ENCODE results near the gene CLEC16A. TPM values are rescaled to one million over a fixed set of nuclear protein-coding genes. Genes with fewer than 3 reads are reported as not detected.

The CLEC16A gene
- polyA plus RNA-seq, 2 donors: 9.0 to 12.5 TPM

DNA sequence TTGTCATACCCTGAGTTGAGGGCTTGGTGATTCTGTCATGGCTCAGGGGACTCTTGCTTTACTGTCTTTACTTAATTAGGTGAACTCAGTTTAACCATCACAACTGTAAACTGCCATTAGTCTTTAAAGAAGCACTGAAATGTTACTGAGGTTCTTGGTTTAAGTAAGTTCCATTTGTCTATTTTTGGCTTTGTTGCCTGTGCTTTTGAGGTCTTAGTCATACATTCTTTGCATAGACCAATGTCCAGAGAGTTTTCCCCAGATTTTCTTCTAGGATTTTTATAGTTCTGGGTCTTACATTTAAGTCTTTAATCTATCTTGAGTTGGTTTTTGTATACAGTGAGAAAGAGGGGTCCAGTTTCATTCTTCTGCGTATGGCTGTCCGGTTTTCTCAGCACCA, 174.1 kb downstream of the CLEC16A start:
- peaks cover 0 to 4% of the 10 kb centered on the region in 2 donors for H3K4me1 ChIP-seq (ENCODE audit: control insufficient read depth in 2 of 2, insufficient read depth in 2 of 2, low read length in 1 of 2)
- peaks cover 0 to 7% of the 10 kb centered on the region in 2 donors for H3K36me3 ChIP-seq (ENCODE audit: control insufficient read depth in 2 of 2, insufficient read depth in 2 of 2, low read length in 1 of 2)
- H3K4me3 ChIP-seq (ENCODE audit: low read depth in 1 of 2, low read length in 2 of 2): no peak overlapping the region
- H3K27me3 ChIP-seq (ENCODE audit: control insufficient read depth in 1 of 2, insufficient read depth in 2 of 2, low read length in 2 of 2): no peaks in the 10 kb centered on the region
- H3K9me3 ChIP-seq (ENCODE audit: control insufficient read depth in 2 of 2, insufficient read depth in 1 of 2, low read depth in 1 of 2, low read length in 1 of 2): no peaks in the 10 kb centered on the region
- H3K27ac ChIP-seq (ENCODE audit: low read depth in 2 of 2, low read length in 1 of 2): no peak overlapping the region
- WGBS, 2 donors: 54 to 73% methylated on average over 2 of the region's 2 CpGs

DNA sequence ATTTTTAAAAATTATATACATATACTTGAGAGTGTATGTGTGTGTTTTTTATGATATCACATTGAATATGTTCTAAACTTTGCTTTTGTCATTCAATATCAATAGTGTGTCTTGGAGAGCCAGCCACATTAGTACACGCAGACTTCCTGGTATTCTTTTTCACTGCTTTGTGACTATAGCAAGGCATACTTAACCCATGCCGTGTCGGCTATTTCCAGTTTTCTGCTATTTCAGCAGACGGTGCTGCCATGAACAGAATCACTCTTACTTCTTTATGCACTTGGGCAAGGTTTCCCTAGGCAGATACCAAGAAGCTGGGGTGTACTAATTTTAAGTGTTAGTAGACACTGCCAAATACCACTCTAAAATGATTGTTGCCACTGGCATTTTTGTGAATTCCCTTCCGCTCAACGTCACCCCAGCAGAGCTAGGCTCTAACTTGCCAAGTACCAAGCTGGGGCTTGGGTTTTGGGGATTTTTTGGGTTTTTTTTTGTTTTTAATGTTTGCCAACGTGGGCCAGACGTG, 176.8 kb downstream of the CLEC16A start:
- Histone ChIP-seq H3K36me3 (ENCODE audit: control insufficient read depth in 2 of 2, insufficient read depth in 2 of 2, low read length in 1 of 2) (peaks cover 0 to 27% of the 10 kb centered on the region in 2 donors), H3K27ac (ENCODE audit: low read depth in 2 of 2, low read length in 1 of 2) (no peak overlapping the region), H3K27me3 (ENCODE audit: control insufficient read depth in 1 of 2, insufficient read depth in 2 of 2, low read length in 2 of 2) (no peaks in the 10 kb centered on the region), H3K9me3 (ENCODE audit: control insufficient read depth in 2 of 2, insufficient read depth in 1 of 2, low read depth in 1 of 2, low read length in 1 of 2) (no peaks in the 10 kb centered on the region), H3K4me1 (ENCODE audit: control insufficient read depth in 2 of 2, insufficient read depth in 2 of 2, low read length in 1 of 2) (no peaks in the 10 kb centered on the region), H3K4me3 (ENCODE audit: low read depth in 1 of 2, low read length in 2 of 2) (no peak overlapping the region)
- 79 to 82% methylated on average over 8 of the region's 8 CpGs for WGBS, 2 donors

DNA sequence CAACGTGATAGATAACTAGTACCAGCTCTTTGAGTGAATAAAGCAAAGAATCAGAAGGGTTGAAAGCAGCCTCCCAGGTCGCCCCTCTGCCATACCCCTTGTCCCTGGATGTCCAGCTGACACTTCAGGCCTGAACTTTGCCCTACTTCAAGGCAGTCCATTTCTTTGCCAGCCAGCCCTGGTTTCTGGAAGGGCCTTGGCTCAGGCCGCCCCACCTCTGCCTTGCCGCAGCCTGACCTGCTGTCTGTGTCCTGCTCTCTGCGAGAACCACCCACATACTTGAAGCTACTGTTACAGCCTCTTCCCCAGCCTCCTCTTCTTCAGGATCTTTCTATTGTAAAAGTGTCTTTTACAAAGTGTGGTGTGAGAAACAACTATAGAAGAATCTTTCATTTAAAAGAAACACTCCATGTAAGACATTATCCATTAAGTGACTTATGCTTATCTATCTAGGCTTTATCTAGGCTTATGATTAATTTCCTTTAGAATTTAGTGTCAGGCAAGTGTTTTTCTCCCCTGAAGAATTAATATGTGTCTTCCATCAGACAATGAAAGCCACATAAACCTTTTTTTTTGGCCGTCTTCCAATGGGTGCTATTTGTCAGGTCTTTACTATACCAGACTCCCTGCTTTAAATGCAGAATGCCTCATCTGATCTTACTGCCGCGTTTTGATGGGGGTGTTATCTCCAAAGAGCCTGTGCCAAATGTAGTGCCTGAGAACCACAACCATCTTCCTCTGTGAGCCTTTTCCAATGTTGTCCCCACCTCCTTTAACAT, 177.7 kb downstream of the CLEC16A start:
- H3K9me3 ChIP-seq (ENCODE audit: control insufficient read depth in 2 of 2, insufficient read depth in 1 of 2, low read depth in 1 of 2, low read length in 1 of 2): no peaks in the 10 kb centered on the region
- H3K36me3 ChIP-seq (ENCODE audit: control insufficient read depth in 2 of 2, insufficient read depth in 2 of 2, low read length in 1 of 2): peaks cover 0 to 27% of the 10 kb centered on the region in 2 donors
- H3K4me3 ChIP-seq (ENCODE audit: low read depth in 1 of 2, low read length in 2 of 2): no peak overlapping the region
- no peaks in the 10 kb centered on the region for H3K27me3 ChIP-seq (ENCODE audit: control insufficient read depth in 1 of 2, insufficient read depth in 2 of 2, low read length in 2 of 2)
- WGBS, 2 donors: 81 to 83% methylated on average over 7 to 8 of the region's 8 CpGs
- H3K4me1 ChIP-seq (ENCODE audit: control insufficient read depth in 2 of 2, insufficient read depth in 2 of 2, low read length in 1 of 2): no peaks in the 10 kb centered on the region
- no peak overlapping the region for H3K27ac ChIP-seq (ENCODE audit: low read depth in 2 of 2, low read length in 1 of 2)

DNA sequence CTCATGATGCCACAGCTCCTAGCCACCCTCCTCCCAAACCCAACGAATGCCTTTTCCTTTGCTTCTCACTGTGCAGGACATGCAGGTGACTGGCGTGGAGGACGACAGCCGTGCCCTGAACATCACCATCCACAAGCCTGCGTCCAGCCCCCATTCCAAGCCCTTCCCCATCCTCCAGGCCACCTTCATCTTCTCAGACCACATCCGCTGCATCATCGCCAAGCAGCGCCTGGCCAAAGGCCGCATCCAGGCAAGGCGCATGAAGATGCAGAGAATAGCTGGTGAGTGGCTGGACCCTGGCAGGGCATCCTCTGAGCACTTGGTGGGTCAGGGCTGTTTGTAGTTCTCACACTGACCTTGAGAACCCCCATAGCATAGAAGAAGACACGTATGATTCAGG, 179.3 kb downstream of the CLEC16A start:
- Histone ChIP-seq H3K4me1 (ENCODE audit: control insufficient read depth in 2 of 2, insufficient read depth in 2 of 2, low read length in 1 of 2) (peaks cover 0 to 4% of the 10 kb centered on the region in 2 donors), H3K27me3 (ENCODE audit: control insufficient read depth in 1 of 2, insufficient read depth in 2 of 2, low read length in 2 of 2) (no peaks in the 10 kb centered on the region), H3K36me3 (ENCODE audit: control insufficient read depth in 2 of 2, insufficient read depth in 2 of 2, low read length in 1 of 2) (peaks cover 0 to 30% of the 10 kb centered on the region in 2 donors), H3K9me3 (ENCODE audit: control insufficient read depth in 2 of 2, insufficient read depth in 1 of 2, low read depth in 1 of 2, low read length in 1 of 2) (no peaks in the 10 kb centered on the region), H3K27ac (ENCODE audit: low read depth in 2 of 2, low read length in 1 of 2) (no peak overlapping the region), H3K4me3 (ENCODE audit: low read depth in 1 of 2, low read length in 2 of 2) (no peak overlapping the region)
- WGBS, 2 donors: 96 to 97% methylated on average over 11 of the region's 11 CpGs

DNA sequence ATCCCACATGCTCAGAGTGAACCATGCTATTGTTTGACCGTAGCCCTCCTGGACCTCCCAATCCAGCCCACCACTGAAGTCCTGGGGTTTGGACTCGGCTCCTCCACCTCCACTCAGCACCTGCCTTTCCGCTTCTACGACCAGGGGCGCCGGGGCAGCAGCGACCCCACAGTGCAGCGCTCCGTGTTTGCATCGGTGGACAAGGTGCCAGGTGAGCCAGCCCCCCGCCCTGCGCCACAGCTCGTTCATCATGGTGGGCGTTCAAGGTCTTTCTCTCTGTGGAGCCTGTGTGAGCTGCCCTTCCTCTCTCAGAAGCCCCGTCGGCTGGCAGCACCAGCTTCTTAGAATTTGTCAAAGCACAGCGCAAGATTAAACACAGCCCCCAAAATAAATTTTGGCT, 181.6 kb downstream of the CLEC16A start:
- Histone ChIP-seq H3K27ac (ENCODE audit: low read depth in 2 of 2, low read length in 1 of 2) (no peak overlapping the region), H3K9me3 (ENCODE audit: control insufficient read depth in 2 of 2, insufficient read depth in 1 of 2, low read depth in 1 of 2, low read length in 1 of 2) (no peaks in the 10 kb centered on the region), H3K4me3 (ENCODE audit: low read depth in 1 of 2, low read length in 2 of 2) (no peak overlapping the region), H3K36me3 (ENCODE audit: control insufficient read depth in 2 of 2, insufficient read depth in 2 of 2, low read length in 1 of 2) (peaks cover 0 to 30% of the 10 kb centered on the region in 2 donors), H3K27me3 (ENCODE audit: control insufficient read depth in 1 of 2, insufficient read depth in 2 of 2, low read length in 2 of 2) (no peaks in the 10 kb centered on the region), H3K4me1 (ENCODE audit: control insufficient read depth in 2 of 2, insufficient read depth in 2 of 2, low read length in 1 of 2) (peaks cover 0 to 4% of the 10 kb centered on the region in 2 donors)
- WGBS, 2 donors: 95% methylated on average over 17 of the region's 17 CpGs

DNA sequence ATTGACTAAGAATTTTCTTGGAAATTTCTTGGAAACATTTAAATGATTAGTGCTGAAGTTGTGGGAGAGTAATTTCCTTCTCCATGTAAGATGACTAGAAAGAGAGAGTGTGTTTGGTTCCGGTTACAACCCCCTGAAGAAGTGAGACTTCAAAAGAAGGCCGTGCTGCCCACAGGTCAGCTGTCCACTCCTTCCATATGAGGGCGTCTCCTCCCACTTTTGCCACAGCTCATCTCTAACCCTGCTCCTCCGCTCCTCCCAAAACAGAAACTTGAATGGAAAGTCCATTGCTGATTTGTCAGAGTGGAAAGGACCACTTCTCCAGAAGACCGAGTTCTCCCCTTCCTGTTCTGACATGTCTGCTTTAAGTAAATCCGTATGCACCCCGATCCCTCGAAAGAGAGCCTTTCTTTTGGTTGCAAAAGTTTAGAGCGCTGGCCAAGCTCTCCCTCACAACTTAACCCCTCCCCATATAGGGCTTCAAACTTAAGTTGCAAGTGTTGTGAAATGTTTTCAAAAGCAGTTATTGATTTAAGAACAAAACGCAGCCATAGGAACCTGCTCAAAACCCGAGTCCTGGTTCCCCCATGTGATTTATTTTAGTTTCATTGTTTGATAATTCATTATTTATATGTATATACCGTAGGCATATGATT, 182.2 kb downstream of the CLEC16A start:
- Histone ChIP-seq H3K4me1 (ENCODE audit: control insufficient read depth in 2 of 2, insufficient read depth in 2 of 2, low read length in 1 of 2) (peaks cover 0 to 4% of the 10 kb centered on the region in 2 donors), H3K27me3 (ENCODE audit: control insufficient read depth in 1 of 2, insufficient read depth in 2 of 2, low read length in 2 of 2) (no peaks in the 10 kb centered on the region), H3K36me3 (ENCODE audit: control insufficient read depth in 2 of 2, insufficient read depth in 2 of 2, low read length in 1 of 2) (peaks cover 0 to 30% of the 10 kb centered on the region in 2 donors), H3K4me3 (ENCODE audit: low read depth in 1 of 2, low read length in 2 of 2) (no peak overlapping the region), H3K27ac (ENCODE audit: low read depth in 2 of 2, low read length in 1 of 2) (no peak overlapping the region), H3K9me3 (ENCODE audit: control insufficient read depth in 2 of 2, insufficient read depth in 1 of 2, low read depth in 1 of 2, low read length in 1 of 2) (no peaks in the 10 kb centered on the region)
- 74 to 75% methylated on average over 12 of the region's 12 CpGs for WGBS, 2 donors

DNA sequence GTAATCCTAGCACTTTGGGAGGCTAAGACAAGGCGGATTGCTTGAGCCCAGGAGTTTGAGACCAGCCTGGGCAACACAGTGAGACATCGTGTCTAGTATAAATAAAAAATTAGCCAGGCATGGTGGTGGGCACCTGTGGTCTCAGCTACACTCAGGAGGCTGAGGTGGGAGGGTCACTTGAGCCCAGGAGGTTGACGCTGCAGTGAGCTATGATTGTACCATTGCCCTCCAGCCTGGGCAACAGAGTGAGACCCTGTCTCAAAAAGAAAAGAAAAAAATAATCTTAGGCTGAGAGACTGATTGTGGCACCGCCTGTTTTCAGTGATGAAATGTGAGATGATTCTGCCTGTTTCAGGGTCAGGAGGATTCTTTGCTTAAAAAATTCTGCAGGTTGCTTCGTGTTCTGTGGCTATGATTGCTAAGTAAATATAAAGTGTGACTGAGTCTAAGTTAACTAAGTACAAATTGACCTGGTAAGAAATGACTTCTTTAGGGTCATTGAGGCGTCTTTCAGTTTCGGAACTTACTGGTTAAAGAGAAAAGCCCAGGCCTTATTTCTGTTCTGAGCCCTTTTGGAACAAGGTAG, 183.3 kb downstream of the CLEC16A start:
- Histone ChIP-seq H3K36me3 (ENCODE audit: control insufficient read depth in 2 of 2, insufficient read depth in 2 of 2, low read length in 1 of 2) (peaks cover 0 to 25% of the 10 kb centered on the region in 2 donors), H3K27ac (ENCODE audit: low read depth in 2 of 2, low read length in 1 of 2) (no peak overlapping the region), H3K9me3 (ENCODE audit: control insufficient read depth in 2 of 2, insufficient read depth in 1 of 2, low read depth in 1 of 2, low read length in 1 of 2) (no peaks in the 10 kb centered on the region), H3K27me3 (ENCODE audit: control insufficient read depth in 1 of 2, insufficient read depth in 2 of 2, low read length in 2 of 2) (no peaks in the 10 kb centered on the region), H3K4me3 (ENCODE audit: low read depth in 1 of 2, low read length in 2 of 2) (no peak overlapping the region), H3K4me1 (ENCODE audit: control insufficient read depth in 2 of 2, insufficient read depth in 2 of 2, low read length in 1 of 2) (peaks cover 0 to 4% of the 10 kb centered on the region in 2 donors)
- 87 to 88% methylated on average over 7 of the region's 7 CpGs for WGBS, 2 donors

DNA sequence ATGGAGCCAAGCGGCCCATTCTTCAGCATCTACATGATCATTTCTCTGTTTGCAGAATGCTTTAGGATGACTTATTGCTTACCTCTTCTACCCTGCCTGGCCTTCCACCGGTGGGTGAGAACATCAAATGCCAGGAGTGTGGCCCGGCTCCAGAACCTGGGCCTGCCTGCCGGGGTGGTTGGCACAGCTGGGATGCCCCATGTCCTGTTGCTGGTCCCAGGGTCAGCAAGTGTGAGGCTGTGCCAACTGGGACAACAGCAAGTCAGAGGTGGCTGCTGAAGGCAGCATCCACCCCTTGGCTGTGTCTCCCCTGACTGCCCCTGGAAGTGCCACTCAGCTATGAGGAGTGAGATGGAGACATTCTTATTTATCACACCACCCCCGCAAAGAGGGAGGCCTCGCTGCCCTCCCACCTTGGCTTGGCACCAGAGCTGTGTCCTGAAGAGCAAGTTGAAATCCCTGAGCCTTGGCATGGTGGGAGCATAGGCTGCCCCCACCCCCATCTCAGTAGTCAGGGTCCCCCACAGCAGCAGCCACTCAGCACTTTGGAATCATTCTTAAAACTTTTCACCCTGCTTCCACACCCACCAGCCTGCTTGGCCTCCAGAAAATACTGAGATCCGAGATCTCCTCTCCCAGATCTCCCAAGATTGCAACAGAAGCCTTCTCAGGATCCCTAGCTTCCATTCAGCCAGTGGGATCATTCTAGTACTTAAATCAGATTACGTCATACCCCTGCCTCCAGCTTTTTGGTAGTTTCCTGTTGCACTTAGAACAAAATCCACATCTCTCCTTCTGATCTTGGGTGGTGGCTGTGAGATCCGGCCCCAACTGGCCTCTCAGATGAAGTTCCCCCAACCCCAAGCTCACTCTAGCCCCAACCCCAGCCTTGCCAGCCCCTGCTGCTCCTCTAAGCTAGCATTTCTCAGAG, 184.1 kb downstream of the CLEC16A start:
- Histone ChIP-seq H3K36me3 (ENCODE audit: control insufficient read depth in 2 of 2, insufficient read depth in 2 of 2, low read length in 1 of 2) (peaks cover 0 to 23% of the 10 kb centered on the region in 2 donors), H3K9me3 (ENCODE audit: control insufficient read depth in 2 of 2, insufficient read depth in 1 of 2, low read depth in 1 of 2, low read length in 1 of 2) (no peaks in the 10 kb centered on the region), H3K4me3 (ENCODE audit: low read depth in 1 of 2, low read length in 2 of 2) (no peak overlapping the region), H3K27me3 (ENCODE audit: control insufficient read depth in 1 of 2, insufficient read depth in 2 of 2, low read length in 2 of 2) (no peaks in the 10 kb centered on the region), H3K4me1 (ENCODE audit: control insufficient read depth in 2 of 2, insufficient read depth in 2 of 2, low read length in 1 of 2) (peaks cover 0 to 4% of the 10 kb centered on the region in 2 donors), H3K27ac (ENCODE audit: low read depth in 2 of 2, low read length in 1 of 2) (peak overlapping the region; percentile 40 to 50)
- 69% methylated on average over 9 of the region's 9 CpGs for WGBS, 2 donors

DNA sequence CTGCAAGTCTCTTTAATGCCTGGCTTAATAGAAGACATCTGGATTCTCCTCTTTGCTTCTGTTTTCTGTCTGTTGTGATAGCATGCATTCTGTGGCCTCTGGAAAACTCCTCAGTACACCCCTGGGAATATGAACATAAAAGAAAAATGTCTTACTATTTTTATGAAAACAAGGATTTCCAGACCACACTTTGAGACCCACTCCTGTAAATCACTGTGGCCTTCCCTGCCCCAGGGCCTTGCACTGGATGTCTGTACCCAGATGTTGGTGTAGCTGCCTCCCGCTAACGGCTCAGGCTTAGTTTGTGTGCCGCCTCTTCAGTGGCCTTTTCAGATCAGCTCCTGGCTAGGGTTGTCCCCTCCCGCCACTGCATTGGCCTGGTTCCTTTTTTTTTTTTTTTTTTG, 185.0 kb downstream of the CLEC16A start:
- Histone ChIP-seq H3K36me3 (ENCODE audit: control insufficient read depth in 2 of 2, insufficient read depth in 2 of 2, low read length in 1 of 2) (peaks cover 0 to 14% of the 10 kb centered on the region in 2 donors), H3K27ac (ENCODE audit: low read depth in 2 of 2, low read length in 1 of 2) (no peak overlapping the region), H3K4me1 (ENCODE audit: control insufficient read depth in 2 of 2, insufficient read depth in 2 of 2, low read length in 1 of 2) (peaks cover 0 to 4% of the 10 kb centered on the region in 2 donors), H3K27me3 (ENCODE audit: control insufficient read depth in 1 of 2, insufficient read depth in 2 of 2, low read length in 2 of 2) (no peaks in the 10 kb centered on the region), H3K9me3 (ENCODE audit: control insufficient read depth in 2 of 2, insufficient read depth in 1 of 2, low read depth in 1 of 2, low read length in 1 of 2) (no peaks in the 10 kb centered on the region), H3K4me3 (ENCODE audit: low read depth in 1 of 2, low read length in 2 of 2) (no peak overlapping the region)
- WGBS, 2 donors: 71 to 75% methylated on average over 3 to 4 of the region's 4 CpGs
